NCI-H146 treated with DMSO at 0.1 percent for 48 hours (cell line): ENCODE data around the gene SLC25A42.

Experiments
- DNase-seq: peaks from one replicate; lab custom pipeline; 2025; ENCODE audit not compliant: unreplicated experiment; lab: John Stamatoyannopoulos, UW

SLC25A42 gene

DNA sequence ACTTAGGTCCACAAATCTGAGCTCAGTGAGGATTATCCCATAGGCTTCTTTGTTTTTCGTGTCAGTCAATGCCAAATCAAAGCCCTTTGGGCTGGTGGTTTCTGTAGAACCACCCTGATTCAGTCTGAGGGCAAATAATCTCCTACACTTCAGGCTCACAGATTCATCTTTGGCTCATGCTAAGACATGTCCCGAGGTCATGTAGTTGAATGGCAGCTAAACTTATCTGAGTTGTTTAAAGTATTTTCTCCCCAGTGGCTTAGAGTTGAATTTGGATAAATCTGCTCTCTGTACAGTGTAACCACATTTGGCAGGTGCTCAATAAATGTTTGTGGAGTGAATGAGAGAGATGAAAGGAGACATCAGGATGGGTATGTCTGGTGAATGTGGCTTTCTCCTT lies 13.1 kb upstream of the SLC25A42 start:
- DNase-seq: no peak

DNA sequence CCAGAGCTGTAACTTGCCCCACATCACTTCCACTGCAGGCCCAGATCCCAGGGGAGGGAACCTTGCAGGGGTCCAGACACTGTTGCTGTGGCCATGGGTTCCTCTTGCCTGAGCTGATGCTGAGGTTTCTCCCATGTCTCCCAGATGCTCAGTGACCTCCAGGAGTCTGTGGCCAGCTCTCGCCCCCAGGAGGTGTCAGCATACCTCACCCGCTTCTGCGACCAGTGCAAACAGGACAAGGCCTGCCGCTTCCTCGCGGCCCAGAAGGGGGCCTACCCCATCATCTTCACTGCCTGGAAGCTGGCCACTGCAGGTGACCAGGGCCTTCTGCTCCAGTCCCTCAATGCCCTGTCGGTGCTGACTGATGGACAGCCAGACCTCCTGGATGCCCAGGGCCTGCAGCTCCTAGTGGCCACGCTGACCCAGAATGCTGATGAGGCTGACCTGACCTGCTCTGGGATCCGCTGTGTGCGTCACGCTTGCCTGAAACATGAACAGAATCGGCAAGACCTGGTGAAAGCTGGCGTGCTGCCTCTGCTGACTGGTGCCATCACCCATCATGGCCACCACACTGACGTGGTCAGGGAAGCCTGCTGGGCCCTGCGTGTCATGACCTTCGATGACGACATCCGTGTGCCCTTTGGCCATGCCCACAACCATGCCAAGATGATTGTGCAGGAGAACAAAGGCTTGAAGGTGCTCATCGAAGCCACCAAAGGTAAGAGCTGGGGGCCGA lies 12.1 kb upstream of the SLC25A42 start:
- no peak for DNase-seq

- DNase-seq: no peak
These were observed 10.9 kb upstream of the SLC25A42 start for GRCh38 chr19:19052921-19053320.

- no peak for DNase-seq
These were observed 10.1 kb upstream of the SLC25A42 start for GRCh38 chr19:19053508-19054314.

DNA sequence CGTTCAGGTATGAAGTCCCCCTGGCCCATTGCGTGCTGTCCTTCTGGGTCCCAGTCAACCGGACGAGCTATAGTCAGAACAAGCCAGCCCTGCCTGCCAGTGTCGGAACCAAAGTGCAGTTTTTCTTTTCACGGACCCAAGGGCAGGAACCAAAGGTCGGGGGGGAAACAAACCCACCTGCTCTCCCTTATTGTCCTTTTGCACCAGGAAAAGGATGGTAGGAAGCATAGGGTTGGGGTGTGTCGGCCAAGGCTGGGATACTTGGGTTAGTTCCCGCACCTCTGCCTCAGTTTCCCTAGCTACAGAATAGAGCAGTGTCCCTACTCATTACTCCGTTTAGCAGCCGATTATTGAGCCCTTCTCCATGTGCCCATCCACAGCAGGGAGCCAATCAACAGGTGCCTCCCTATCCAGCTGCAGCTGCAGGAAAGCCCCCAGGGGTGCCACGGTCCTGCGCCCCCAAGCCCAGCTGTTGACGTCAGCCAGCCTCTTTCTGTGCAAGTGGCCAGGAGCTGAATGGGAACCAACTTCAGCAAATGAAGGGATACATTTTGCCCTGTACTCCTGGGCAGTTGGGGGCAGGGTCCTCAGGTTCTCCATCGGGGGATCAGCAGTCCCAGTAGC lies 9.4 kb upstream of the SLC25A42 start:
- DNase-seq: no peak

- DNase-seq: no peak
These were observed 8.8 kb upstream of the SLC25A42 start for GRCh38 chr19:19054939-19055440.

- DNase-seq: no peak
These were observed 8.1 kb upstream of the SLC25A42 start for GRCh38 chr19:19055701-19056100.

DNA sequence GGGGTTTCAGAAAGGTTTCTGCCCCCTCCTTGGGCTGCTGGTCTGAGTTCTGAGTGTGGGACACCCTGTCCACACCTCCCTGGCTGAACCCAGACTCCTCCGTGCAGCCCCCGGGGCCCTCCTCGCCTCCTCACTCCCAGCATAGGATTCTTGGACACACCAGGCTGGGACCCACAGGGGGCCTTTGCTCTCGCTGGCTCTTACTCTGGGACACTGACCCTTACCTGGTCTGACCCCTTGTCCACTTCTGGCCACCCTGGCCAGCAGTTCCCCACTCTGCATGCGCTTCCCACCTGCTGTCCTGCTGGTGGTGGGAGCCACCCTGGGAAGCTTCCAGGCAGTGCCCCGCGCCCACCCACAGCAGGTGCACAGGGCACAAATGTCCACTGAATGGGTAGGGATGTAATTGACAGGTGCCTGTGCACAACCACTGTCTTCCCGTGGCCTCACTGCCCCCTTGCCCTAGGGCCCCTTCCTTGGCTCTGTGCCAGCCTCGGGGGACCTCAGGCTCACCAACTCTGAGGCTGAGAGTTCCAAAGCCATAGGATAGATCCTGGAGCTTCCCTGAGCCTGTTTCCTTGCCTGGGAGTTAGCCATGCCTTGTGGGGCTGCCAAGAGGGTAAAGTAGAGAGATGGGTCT lies 7.0 kb upstream of the SLC25A42 start:
- DNase-seq: no peak

DNA sequence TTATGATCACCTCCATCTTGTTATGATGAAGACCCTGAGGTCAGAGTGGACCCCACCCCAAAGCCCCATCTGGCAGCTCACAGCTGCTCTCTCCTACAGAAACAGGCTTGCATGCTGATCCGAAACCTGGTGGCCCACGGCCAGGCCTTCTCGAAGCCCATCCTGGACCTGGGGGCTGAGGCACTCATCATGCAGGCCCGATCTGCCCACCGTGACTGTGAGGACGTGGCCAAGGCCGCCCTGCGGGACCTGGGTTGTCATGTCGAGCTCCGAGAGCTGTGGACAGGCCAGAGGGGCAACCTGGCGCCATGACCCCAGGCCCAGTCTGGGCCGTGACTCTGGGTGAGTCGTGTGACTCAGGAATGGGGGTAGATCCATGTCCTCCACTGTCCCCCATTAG lies 6.5 kb upstream of the SLC25A42 start:
- no peak for DNase-seq

- DNase-seq: no peak
These were observed 6.1 kb upstream of the SLC25A42 start for GRCh38 chr19:19057720-19058119.

- DNase-seq: no peak
These were observed 4.6 kb upstream of the SLC25A42 start for GRCh38 chr19:19059018-19059836.

- no peak for DNase-seq
These were observed 3.8 kb upstream of the SLC25A42 start for GRCh38 chr19:19059837-19060611.

GRCh38 chr19:19061506-19061905 lies 2.3 kb upstream of the SLC25A42 start:
- no peak for DNase-seq

GRCh38 chr19:19062454-19063182 lies 1.2 kb upstream of the SLC25A42 start:
- DNase-seq: no peak

GRCh38 chr19:19064098-19064722 lies 416 bp downstream of the SLC25A42 start:
- no peak for DNase-seq

DNA sequence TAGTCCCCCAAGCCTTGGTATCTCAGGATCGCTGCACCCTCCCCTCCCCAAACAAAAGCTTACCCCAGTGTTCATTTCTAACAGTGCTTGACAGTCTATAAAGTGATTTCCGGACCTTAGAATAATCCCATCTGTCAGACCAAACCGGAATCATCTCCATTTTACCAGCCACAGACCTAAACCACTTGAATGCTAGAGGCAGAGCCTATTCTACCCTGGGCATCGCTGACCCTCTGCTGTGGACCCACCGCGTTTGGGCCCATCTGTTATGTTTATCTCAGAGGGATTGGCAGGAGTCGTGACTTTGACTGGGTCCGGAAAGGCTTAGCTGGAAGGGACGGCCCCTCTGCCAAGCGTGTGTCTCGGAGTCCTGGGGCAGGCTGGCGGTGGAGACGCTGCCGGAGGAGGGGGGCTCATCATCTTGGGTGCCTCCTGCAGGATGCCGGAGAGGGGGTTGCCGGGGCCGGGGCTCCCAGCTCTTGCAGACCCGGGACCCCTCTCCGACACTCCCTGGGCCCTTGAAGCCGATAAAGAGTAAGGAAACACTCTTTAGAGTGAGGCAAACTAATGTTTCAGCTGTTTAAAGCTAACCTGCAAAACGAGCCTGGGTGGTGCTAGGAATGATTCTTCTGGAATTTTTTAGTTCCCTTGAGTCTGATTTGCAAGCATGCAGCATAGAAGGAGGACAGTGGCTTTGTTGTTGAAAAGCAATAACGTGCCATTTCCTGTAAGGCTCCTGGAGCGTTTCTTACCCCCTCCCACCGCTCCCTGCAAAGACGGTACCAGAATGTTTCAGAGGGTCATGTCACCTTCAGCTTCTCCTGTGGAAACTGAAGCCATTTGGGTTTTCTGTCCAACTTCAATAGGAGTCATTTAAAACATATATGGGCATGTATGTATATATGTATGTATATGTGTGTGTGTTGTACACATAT lies 1.3 kb downstream of the SLC25A42 start:
- DNase-seq: no peak

DNA sequence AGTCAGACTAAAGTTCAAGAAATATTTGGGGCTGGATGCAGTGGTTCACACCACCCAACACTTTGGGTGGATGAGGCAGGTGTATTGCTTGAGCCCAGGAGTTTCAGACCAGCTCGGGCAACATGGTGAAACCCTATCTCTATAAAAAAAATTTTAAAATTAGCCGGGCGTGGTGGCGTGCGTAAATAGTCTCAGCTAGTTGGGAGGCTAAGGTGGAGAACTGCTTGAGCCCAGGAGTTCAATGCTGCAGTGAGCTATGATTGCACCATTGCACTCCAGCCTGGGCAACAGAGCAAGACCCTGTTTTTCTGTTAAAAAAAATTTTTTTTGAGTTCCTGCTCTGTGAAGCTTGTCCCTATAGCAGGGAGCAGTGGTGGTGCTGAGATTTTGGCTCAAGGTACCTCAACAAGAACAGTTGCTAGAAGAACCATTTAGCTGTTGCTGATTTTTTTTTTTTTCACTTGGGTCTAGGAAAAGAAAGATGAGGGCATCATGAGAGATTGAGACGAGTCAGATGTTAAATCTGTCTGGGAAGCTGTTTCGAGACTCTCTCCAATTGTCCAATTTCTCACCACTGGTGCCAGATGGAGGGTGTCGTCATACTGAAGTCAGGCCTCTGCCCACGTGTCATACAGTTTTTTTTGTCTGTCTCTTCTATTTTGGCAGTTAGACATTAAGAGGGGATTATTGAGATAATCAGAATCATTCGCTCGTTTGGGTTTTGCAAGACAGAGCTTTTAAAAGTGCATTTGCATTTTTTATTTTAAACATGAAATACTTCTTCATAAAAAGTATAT lies 3.7 kb downstream of the SLC25A42 start:
- no peak for DNase-seq
